Astrocyte (in vitro differentiated cells and primary cell): ENCODE results near the gene RAI2. TPM values are rescaled to one million over a fixed set of nuclear protein-coding genes. Genes with fewer than 3 reads are reported as not detected.

Source experiments
- DNase-seq: peaks from one replicate; pipeline ENCODE4 v3.0.0-alpha.2; 2010; ENCODE audit warnings: low read depth
- FAIRE-seq: peaks from 2 replicates; lab custom pipeline; 2011; peaks lifted over from hg19 to GRCh38; lab: Jason Lieb, UNC
- H2AFZ ChIP-seq: 2 replicates; pipeline ENCODE4 v1.6.0; 2012; ENCODE audit warnings: low read depth, low read length, inconsistent platforms
- H3K27ac ChIP-seq: 2 replicates; pipeline ENCODE4 v1.5.1; 2011; ENCODE audit warnings: low read depth, low read length, inconsistent platforms
- H3K27me3 ChIP-seq: 2 replicates; pipeline ENCODE4 v1.6.0; 2011; ENCODE audit warnings: low read length, inconsistent platforms; ENCODE audit not compliant: insufficient read depth
- H3K36me3 ChIP-seq: 2 replicates; pipeline ENCODE4 v1.5.1; 2011; ENCODE audit warnings: low read length, inconsistent platforms; ENCODE audit not compliant: insufficient read depth
- H3K4me1 ChIP-seq: 2 replicates; pipeline ENCODE4 v1.5.1; 2011; ENCODE audit warnings: low read length, inconsistent platforms; ENCODE audit not compliant: insufficient read depth
- H3K4me2 ChIP-seq: 2 replicates; pipeline ENCODE4 v1.6.0; 2012; ENCODE audit warnings: low read length, inconsistent platforms
- H3K4me3 ChIP-seq: 2 replicates; pipeline ENCODE4 v1.5.1; 2011; ENCODE audit warnings: low read depth, mild to moderate bottlenecking, low read length, inconsistent platforms; ENCODE audit not compliant: insufficient read depth
- H3K79me2 ChIP-seq: 2 replicates; pipeline ENCODE4 v1.6.0; 2012; ENCODE audit warnings: mild to moderate bottlenecking, low read length, inconsistent platforms; ENCODE audit not compliant: insufficient read depth
- H3K9ac ChIP-seq: 2 replicates; pipeline ENCODE4 v1.6.0; 2012; ENCODE audit warnings: mild to moderate bottlenecking, low read length, inconsistent platforms
- H3K9me3 ChIP-seq: 2 replicates; pipeline ENCODE4 v1.5.1; 2012; ENCODE audit warnings: low read depth, mild to moderate bottlenecking, low read length, inconsistent platforms; ENCODE audit not compliant: insufficient read depth
- H4K20me1 ChIP-seq: 2 replicates; pipeline ENCODE4 v1.6.0; 2012; ENCODE audit warnings: low read length, inconsistent platforms; ENCODE audit not compliant: insufficient read depth
- H3K27ac Mint-ChIP-seq: one replicate; pipeline ENCODE4 v1.8.0; 2021; ENCODE audit warnings: mild to moderate bottlenecking, mixed read lengths; ENCODE audit not compliant: unreplicated experiment
- H3K27me3 Mint-ChIP-seq: one replicate; pipeline ENCODE4 v1.8.0; 2021; ENCODE audit warnings: low read depth, mixed read lengths; ENCODE audit not compliant: unreplicated experiment
- H3K36me3 Mint-ChIP-seq: one replicate; pipeline ENCODE4 v1.8.0; 2021; ENCODE audit warnings: low read depth, mixed read lengths; ENCODE audit not compliant: unreplicated experiment
- H3K4me1 Mint-ChIP-seq: one replicate; pipeline ENCODE4 v1.8.0; 2021; ENCODE audit warnings: low read depth, mixed read lengths; ENCODE audit not compliant: unreplicated experiment
- H3K4me3 Mint-ChIP-seq: one replicate; pipeline ENCODE4 v1.8.0; 2021; ENCODE audit warnings: mild to moderate bottlenecking, moderate library complexity, mixed read lengths; ENCODE audit not compliant: unreplicated experiment
- H3K9me3 Mint-ChIP-seq: one replicate; pipeline ENCODE4 v1.8.0; 2021; ENCODE audit warnings: mild to moderate bottlenecking, mixed read lengths; ENCODE audit not compliant: unreplicated experiment
- CTCF ChIP-seq: IDR thresholded peaks from 2 replicates; pipeline ENCODE4 v1.5.1; 2011; ENCODE audit warnings: low read depth, mild to moderate bottlenecking, inconsistent platforms, low read length, moderate library complexity; ENCODE audit not compliant: insufficient read depth
- EZH2 ChIP-seq: IDR thresholded peaks from 2 replicates; pipeline ENCODE4 v1.6.1; 2012; ENCODE audit warnings: mild to moderate bottlenecking, low read length, inconsistent platforms; ENCODE audit not compliant: insufficient read depth
- total RNA-seq: library from RNA; stranded (reverse); gene quantifications from 2 replicates; pipeline ENCODE4 v1.2.1, GENCODE V29; 2021

RAI2 gene
- total RNA-seq, 1 donor from 2014 or later, result 0.66 TPM

- Histone ChIP-seq H3K79me2 (no peaks in the 10 kb centered on the region), H3K36me3 (no peaks in the 10 kb centered on the region), H3K4me3 (no peak overlapping the region), H3K27me3 (no peaks in the 10 kb centered on the region), H3K4me1 (no peaks in the 10 kb centered on the region), H3K9ac (no peak overlapping the region), H3K27ac (no peak overlapping the region), H2AFZ (no peak overlapping the region), H3K4me2 (no peak overlapping the region), H3K9me3 (no peaks in the 10 kb centered on the region), H4K20me1 (no peaks in the 10 kb centered on the region)
- DNase-seq, result no peak
- no peak for TF ChIP-seq CTCF
- TF ChIP-seq EZH2, result no peak
- peaks cover 4% of the 10 kb centered on the region for H3K4me1 Mint-ChIP-seq
- H3K36me3 Mint-ChIP-seq, result no peaks in the 10 kb centered on the region
- H3K27ac Mint-ChIP-seq, result no peak overlapping the region
- H3K9me3 Mint-ChIP-seq, result no peaks in the 10 kb centered on the region
- no peak overlapping the region for H3K4me3 Mint-ChIP-seq
- peak; percentile 73 for FAIRE-seq
- H3K27me3 Mint-ChIP-seq, result peaks cover 2% of the 10 kb centered on the region
Measured at GRCh38 chrX:17820100-17820499, 41.0 kb downstream of the RAI2 start.

GRCh38 chrX:17818726-17819125 is 42.4 kb downstream of the RAI2 start:
- DNase-seq, result no peak
- no peak for FAIRE-seq
- Histone ChIP-seq H3K4me2 (no peak overlapping the region), H3K4me1 (no peaks in the 10 kb centered on the region), H3K9ac (no peak overlapping the region), H3K4me3 (no peak overlapping the region), H3K36me3 (no peaks in the 10 kb centered on the region), H3K27ac (no peak overlapping the region), H2AFZ (no peak overlapping the region), H3K27me3 (no peaks in the 10 kb centered on the region), H4K20me1 (no peaks in the 10 kb centered on the region), H3K9me3 (no peaks in the 10 kb centered on the region), H3K79me2 (no peaks in the 10 kb centered on the region)
- Mint-ChIP-seq H3K9me3 (no peaks in the 10 kb centered on the region), H3K27me3 (peaks cover 2% of the 10 kb centered on the region), H3K36me3 (no peaks in the 10 kb centered on the region), H3K4me3 (no peak overlapping the region), H3K27ac (no peak overlapping the region), H3K4me1 (peaks cover 6% of the 10 kb centered on the region)
- no peak for TF ChIP-seq EZH2
- TF ChIP-seq CTCF, result no peak

GRCh38 chrX:17817251-17817650 is 43.8 kb downstream of the RAI2 start:
- Histone ChIP-seq H3K4me3 (no peak overlapping the region), H2AFZ (no peak overlapping the region), H3K4me2 (no peak overlapping the region), H3K9ac (no peak overlapping the region), H3K27me3 (no peaks in the 10 kb centered on the region), H3K9me3 (no peaks in the 10 kb centered on the region), H3K27ac (no peak overlapping the region), H3K4me1 (no peaks in the 10 kb centered on the region), H3K79me2 (no peaks in the 10 kb centered on the region), H3K36me3 (no peaks in the 10 kb centered on the region), H4K20me1 (no peaks in the 10 kb centered on the region)
- TF ChIP-seq CTCF (no peak), EZH2 (no peak)
- Mint-ChIP-seq H3K4me3 (no peak overlapping the region), H3K9me3 (no peaks in the 10 kb centered on the region), H3K27me3 (peaks cover 2% of the 10 kb centered on the region), H3K27ac (no peak overlapping the region), H3K36me3 (no peaks in the 10 kb centered on the region), H3K4me1 (peaks cover 4% of the 10 kb centered on the region)
- FAIRE-seq (no peak), DNase-seq (no peak)
